Ramos (cell line): Measurements from ENCODE around the gene GLIS1.

Experiments used
- in situ Hi-C: fragments of 300-500 bp; cut with MboI; formaldehyde crosslinking; loops from one replicate; pipeline ENCODE4 v1.14.3; 2022; ENCODE audit warnings: low sequenced_read_pairs; ENCODE audit not compliant: unreplicated experiment

GLIS1 gene

DNA sequence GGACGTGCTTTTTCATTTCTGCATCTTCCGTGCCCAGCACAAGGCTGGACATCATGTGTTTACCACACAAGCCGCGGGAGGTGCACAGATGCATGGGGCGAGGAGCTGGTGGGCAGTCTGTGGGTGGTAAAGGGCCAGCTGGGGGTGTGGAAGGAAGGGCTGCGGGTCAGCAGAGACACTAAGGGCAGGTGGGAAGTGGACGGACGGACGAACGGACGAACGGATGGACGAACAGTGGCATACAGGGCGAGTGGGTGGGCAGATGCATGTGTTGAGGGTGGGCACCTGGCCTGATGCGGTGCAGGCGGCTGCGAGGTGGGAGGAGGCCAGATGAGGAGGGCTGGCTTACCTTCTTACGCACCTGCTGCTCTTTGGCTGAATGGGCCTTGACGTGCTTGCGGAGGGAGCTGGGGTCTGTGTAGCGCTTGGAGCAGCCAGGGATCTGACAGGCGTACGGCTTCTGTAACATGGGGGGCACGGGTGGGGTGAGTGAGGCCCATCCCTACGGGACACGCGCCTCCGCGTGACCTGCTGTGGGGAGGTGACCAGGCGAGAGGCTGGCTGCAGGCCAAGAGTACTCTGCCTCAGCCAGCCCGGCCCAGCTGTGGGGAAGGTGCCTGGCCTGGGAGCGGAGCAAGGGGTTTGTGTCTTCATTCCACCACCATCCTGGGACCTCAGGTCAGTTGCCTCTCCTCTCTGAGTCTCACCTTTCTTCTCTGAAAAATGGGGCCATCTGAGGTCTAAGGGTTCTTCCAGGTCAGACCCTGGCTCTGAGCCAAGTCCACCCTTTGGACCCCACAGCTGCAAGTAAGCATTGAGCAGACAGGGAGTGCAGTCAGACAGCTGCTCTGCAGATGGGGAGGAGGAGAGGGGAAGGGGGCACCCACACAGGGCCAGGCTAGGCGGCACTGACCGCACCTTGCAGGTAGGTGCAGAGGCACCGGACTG lies 214.3 kb downstream of the GLIS1 start:
- in situ Hi-C loops, result no loop called here

DNA sequence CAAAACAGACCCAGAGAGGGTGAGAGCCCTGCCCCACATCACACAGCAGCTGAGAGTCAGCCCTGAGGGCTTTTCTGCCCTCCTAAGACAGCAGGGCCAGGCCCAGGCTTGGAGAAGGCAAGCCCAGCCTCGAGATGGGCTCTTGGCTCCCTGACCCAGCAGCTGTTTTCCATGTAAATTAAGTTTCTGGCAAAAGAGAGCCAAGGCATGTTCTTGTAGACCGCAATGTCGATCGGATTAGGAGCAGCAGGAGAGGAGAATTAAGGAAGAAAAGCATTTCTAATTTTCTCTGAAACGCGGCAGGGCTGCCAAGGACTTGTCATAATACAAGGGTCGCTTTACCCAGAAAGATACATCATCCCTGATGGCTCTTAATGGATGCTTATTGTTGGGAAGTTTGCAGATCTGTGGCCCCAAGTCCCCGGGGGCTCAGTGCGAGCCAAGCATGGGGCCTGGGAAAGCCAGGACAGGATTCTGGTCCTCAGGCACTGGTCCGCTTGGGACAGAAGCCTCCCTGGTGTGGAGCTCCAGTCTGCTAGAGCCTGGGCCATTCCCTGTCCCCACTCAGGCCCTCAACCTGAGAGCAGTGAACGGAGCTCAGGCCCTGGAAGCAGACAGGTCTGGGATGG lies 216.9 kb downstream of the GLIS1 start:
- in situ Hi-C loops, result no loop called here

DNA sequence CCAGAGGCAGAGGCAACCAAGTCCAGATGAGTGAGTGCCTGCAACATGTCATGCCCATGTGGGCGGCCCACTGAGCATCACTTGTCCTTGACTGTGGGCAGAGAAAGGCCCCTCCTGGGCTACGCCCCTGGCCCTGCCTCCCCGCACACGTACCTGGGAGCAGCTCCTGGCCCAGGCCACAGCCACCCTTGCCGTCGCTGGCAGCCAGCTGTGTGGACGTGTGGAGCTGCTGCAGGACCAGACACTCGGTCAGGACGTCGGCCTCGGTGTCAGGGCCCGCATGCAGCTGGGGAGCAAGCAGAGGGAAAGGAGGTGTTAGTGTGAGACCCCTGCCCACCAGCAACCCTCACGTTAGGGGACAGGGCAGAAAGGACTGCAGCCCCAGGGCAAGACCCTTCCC lies 218.5 kb downstream of the GLIS1 start:
- in situ Hi-C loops, result no loop called here

DNA sequence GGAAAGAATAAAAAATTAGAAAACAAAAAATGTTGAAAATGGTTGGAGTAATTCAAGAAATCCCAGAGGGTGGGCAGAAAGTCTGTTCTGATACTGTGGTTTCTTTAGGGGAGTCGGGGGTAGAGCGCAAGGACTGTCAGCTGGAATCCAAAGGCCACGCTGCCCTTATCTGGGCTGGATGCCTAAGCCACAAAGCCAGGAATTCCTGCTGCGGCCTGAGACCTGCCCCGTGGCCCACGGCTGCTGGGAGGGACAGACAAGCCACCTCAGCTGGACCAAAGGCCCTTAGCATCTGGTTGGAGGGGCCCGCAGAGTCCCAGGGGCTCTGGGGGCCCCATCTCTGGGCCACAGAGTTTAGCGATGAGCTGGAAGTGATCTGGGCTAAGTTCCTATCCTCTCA lies 219.5 kb downstream of the GLIS1 start:
- in situ Hi-C loops, result no loop called here

DNA sequence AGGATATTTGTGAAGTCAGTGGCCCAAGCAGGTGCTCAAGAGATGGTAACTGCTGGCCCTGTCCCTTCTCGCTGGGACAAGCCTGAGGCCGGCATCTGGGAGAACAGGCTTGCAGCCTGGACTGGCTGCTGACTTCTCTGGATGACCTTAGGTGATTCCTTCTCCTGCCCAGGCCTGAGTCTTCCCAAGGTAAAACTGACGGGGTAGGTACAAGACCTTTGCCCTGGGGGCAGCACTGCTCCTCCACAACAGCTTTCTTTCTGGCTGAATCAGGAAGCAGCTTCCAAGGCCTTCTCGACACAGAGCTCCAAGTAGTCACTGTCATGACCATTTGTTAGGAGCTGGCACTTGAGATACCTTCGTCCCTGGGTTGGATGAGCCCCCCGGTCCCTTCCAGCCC lies 220.2 kb downstream of the GLIS1 start:
- in situ Hi-C loops, result no loop called here

DNA sequence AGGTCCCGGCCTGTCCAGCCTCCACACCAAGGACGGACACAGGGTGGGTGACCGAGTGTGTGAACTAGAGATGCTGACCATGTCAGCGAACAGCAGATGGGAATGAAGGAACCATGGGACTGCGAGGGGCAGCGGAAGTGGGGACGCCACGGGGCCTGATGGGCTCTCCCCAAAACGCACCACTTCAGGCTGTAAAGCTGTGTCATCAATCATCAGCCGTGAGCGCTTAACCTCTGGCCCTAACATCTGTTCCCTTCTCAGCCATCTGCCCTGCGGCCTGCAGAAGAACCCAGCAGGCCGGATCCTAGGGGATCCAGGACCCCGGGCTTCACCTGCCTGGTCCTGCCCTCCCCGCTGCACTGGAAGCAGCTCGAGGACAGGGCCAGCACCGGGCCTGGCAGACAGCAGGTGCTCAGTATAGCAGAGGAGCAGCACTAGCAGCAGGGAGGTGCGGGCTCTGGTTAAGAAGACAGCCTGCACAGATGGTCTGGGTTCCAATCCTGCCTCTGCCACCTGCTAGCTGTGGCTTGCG lies 221.1 kb downstream of the GLIS1 start:
- in situ Hi-C loops, result no loop called here

DNA sequence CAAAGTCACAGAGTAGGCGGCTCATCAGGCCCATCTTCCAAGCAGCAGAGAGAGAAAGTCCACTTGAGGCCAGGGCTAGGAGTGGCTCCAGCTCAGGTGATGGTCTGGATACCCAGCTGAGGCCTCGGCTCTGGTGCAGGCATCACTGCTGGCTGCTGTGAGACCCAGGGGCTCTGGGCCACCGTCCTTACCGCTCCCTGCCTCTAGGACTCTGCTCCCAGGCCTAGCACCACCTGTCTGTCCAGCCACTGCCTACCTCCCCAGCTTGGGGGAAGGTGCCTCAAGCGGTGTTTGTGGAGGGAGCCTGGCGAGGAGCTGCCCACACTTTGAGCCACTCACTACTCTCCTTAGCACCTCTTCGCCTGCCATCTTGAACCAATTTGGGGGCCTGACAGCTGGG lies 221.9 kb downstream of the GLIS1 start:
- in situ Hi-C loops, result no loop called here

DNA sequence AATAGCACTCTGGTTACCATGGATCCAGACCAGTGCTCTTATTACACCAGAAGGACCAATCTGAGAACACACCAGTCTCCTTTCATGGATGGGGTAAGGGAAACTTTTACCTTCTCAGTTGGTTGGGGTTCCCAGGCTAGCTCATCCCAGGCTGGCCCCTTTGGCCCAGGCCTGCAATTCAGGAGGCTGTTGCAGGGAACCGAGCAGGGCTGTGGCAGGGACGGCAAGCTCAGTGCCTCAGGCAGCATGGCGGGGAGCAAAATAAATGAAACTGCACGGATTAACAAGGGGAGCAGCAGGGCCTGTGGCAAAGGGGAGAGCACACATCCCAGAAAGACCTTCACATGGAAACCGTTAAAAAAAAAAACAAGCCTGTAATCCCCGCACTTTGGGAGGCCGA lies 222.8 kb downstream of the GLIS1 start:
- in situ Hi-C loops, result no loop called here

DNA sequence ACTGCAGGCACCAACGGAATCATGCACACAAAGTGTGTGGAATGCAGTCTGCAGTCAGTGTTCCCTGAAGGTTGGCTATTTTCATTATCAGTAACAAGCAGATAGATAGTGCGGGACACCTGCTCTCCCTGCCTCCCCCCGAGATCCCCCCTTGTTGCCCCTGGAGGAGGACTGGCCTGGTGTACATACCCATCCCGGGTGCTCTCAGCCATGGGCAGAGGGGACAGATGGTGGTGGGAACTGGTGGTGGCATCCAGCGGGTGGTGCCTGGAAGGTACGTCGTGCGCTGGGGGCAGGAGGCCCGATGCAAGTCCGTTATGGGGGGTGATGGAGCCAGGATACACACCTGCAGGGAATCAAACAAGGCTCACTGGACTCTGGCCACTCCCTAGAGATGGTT lies 224.5 kb downstream of the GLIS1 start:
- in situ Hi-C loops, result no loop called here

DNA sequence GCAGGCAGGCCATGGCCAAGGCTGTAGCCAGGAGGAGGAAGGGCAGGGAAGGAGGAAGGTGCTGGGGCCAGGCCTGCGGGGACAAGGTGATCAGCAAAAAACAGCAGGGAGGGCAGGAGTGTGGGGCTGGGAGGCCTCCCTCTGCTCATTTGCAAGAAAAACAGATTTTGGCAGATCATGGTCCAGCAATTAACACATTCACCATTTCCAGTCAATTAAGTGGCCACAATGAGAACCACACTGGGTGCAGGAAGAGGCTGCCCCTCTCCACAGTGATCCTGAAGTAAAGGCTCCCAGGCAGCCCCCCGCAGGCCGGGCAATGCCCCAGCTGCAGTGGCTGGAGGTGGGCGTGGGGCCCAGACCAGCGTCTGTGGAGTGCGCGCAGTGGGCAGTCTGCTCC lies 225.1 kb downstream of the GLIS1 start:
- in situ Hi-C loops, result no loop called here

DNA sequence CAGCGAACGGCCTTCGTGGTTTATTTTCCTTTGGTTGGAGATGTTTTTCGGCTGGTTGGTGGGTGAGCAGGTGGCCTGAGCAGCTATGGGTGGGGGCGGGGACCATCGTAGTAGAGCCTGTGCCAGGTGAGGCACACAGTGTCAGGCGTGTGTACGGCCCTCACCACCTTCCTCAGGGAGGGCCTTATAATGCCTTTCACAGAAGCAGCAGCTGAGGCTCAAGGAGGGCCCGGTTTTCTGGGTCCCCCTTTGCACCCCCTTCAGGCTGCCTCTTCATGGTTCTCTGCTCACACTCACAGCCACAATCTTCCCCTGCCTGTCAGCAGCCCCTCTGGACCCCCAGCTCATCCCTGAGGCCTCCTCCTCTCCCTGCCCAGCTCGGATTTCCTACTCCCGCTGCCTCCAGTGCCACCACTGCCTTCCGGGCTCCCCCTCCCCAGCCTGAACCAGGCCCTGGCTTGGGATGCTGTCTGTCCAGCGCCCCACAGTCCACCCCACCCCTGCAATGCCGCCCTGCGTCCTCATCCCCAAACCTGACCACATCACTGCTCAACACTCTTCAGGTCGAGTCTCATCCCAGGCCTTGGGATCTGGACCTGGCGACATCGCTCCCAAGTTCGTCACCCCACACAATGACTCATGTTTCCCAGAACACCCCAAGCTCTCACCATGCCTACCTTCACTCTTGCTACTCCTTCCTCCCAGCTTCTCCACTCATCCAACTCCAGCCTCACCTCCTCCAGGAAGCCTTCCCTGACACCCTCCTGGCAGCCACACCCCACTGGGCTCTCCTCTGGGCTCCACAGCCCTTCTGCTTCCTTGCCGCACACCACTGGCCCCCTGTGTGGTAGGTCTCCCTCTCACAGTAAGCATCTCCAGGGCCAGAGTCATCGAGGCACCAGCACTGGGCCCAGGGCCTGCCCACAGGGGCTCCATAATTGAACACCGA lies 225.9 kb downstream of the GLIS1 start:
- in situ Hi-C loops, result no loop called here

DNA sequence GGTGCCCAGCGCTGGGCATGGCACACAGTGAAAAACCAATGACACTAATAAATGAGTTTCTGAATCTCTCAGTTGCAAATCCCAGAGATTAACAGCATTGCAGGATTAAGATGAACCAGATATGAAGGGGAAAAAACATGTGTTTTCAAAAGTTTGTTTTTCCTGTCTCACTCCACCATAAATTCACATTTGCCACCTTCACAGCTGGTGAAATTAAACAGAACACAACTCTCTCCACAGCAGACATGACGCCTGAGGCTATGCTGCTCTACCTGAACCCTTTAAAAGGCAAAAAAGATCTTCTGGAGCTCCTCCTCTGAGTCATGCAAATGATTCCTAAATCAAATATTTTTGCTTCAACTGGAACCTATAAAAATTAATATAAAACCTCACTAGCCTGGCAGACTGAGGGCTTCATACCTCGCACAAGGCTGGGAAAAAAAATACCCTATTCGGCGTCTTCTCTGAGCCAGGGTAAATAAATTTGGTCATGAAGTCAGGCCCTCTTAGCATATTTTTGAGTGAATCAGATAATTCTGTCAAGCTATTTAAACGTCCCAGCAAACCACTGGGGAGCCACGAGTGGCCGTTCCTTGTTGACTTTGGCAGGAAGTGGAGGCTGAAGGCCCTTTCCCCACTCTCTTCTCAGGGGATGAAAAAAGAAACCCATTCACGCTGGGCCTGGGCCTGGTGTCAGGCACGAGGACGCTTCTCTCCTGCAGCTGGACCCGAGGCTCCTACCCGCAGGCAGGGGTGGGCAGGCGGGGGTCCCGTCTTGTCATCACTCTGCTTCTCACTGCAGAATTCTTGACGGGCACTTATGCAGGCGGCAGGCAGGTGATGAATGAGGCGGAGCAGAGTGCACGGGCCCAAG lies 226.8 kb downstream of the GLIS1 start:
- in situ Hi-C loops, result no loop called here

DNA sequence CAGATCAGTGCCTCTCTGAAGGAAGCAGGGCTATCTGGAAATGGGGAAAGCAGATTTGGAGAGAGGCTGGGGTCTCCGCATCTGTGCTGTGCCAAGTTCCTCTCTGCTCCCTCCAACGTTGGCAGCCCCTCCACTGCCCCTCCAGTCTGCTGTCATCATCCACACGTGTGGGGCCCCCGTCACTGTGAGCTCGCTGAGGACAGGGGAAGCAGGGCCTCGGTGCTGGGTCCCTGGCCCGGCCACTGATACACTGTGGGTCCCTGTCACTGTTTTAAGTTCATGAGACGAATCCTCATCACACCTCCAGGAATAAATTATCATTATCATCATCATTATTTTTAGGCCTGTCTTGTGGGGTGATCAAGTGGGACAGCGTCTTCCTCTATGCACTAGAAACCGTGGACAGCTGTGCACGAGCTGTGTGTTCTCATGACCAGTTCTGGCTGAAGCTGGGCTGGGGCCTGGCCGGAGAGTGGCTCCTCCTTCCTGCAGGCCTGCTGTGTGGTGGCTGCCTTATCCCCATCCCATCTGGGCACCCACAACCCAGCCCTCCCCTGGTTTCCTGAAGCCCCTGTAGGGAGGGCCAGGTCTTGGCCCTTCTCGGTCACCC lies 227.5 kb downstream of the GLIS1 start:
- in situ Hi-C loops, result no loop called here

DNA sequence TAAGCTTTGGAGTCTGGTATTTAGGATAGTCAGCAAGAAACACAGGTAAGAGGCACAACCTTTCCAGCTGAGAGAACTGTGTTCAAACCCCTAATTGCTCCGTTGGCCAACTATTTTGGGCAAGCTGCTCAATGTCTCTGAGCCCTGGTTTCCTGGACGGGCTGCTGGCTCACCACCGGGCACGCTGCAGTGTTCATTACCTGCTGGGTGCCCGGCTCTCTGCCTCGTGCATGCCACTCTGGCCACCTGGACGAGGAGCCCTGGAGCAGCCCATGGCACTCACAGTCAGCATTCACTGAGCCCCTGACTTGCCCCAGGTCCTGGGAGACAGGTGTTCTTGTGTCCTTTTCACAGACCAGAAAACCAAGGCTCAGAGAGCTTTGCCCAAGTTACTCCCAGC lies 228.7 kb downstream of the GLIS1 start:
- in situ Hi-C loops, result no loop called here

DNA sequence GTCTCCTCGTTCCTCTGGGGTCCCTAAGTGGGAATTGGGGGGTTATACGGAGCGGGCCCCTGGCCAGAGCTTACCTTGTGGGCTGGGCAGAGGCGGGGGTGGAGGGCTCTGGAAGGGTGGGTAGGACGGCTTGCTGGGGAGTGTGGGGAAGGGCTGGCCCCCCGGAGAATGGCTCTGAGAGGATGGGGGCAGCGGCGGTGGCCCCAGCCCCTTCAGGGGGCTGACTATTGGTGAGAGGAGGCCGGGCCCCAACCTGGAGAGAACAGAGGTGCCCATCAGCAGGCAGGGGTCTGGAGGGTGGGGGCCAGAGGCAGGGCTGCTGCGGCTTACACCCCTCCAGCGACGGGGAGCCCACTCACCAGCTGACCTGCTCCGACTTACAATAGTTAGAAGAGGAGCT lies 229.2 kb downstream of the GLIS1 start:
- in situ Hi-C loops, result no loop called here

DNA sequence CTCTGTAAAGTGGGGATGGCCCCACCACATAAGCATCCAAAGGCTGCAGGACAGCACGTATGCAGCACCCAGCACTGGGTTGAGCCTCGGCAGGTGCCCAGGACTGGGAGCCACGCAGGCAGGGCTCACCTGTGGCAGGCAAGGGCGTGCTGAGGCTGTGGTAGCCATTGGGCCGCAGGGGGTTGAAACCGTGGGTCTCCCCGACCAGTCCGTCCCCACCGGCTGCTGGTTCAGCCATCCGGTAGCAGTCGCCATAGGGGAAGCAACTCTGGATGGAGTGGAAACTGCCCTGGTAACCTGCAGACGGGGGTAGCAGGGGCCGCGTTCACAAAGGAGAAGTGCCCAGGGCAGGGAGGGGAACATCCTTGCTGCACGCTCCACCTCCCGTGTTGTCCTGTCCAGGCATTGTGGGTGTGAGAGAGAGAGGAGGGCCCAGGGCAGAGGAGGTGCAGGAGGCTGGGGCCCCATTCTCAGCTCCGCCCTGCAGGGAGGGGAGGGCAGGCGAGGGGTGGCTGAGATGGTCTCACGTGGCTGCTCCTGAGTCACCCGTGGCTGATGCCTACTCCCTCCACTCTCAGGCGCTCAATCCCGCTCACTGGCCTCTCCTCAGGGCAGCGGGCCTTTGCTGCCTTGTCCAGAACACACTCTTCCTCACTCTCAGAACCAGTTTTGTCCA lies 229.8 kb downstream of the GLIS1 start:
- in situ Hi-C loops, result no loop called here

DNA sequence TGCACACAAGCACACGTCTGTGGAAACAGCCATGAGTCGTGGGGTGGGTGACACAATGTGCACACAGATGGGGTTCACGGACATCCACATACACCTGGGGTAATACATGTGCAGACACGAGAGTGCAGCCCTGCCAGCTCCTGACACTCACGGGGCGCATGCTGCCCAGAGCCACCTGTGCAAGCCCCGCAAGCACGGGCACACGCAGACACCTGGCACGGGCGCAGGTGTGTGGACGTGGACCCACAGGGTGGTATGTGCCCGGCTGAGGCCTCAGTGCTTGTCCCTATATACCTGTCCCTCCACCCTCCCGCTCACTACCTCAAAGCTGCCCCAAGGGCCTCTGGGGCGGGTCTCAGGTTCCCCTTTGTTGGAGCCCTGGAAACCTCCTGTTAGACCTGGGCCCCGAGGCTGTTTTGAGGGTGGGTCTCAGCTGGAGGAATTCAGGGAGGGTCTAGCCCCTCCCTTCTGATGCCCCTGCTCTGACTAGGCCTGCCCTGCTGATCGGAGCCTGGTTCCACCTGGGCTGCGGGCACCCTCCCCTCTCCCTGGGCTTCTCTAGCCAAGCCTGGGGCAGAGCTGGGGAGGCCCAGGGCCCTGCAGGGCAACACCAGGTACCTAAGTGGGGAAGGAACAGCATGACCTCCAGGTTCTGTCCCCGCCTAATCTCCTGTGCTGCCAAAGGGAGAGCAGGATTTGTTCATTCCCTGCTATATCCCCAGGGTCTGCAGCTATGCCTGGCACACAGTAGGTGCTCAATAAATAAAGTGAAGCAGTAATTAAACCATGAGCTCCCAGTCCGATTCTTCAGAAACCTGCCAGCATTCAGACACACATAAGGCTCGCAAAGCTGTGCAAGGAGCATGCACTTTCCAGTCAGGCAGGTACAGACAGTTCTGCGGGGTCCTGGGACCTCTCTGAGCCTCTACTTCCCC lies 230.6 kb downstream of the GLIS1 start:
- in situ Hi-C loops, result no loop called here
